Left ventricle myocardium superior (tissue), 1 donor: ENCODE data around the gene ABLIM1. TPM values are rescaled to one million over a fixed set of nuclear protein-coding genes. Genes with fewer than 3 reads are reported as not detected.

Experiments
- ATAC-seq: fragments of 200-7000 bp; cut with Tn5 transposase; one replicate; pipeline ENCODE4 v1.9.1; 2020; ENCODE audit warnings: mild to moderate bottlenecking, moderate library complexity
- DNase-seq: peaks from one replicate; pipeline ENCODE4 v3.0.0-alpha.2; 2020
- intact Hi-C: fragments of 100-400 bp; cut with micrococcal nuclease; formaldehyde crosslinking; loops from one replicate; pipeline ENCODE4 v1.11.0; 2022
- total RNA-seq: library from RNA; stranded (reverse); fragmentation: NEBNext Ultra II Directional; extraction: Animal tissue kit (Norgen Biotek cat#: 25700); gene quantifications from one replicate; pipeline ENCODE4 v1.2.1, GENCODE V29; 2021
- donor health status: DM: no; HTN: yes; CAD: no; lungs with severe emphysema.

The ABLIM1 gene
- total RNA-seq, 1 donor from 2014 or later = 808 TPM

DNA sequence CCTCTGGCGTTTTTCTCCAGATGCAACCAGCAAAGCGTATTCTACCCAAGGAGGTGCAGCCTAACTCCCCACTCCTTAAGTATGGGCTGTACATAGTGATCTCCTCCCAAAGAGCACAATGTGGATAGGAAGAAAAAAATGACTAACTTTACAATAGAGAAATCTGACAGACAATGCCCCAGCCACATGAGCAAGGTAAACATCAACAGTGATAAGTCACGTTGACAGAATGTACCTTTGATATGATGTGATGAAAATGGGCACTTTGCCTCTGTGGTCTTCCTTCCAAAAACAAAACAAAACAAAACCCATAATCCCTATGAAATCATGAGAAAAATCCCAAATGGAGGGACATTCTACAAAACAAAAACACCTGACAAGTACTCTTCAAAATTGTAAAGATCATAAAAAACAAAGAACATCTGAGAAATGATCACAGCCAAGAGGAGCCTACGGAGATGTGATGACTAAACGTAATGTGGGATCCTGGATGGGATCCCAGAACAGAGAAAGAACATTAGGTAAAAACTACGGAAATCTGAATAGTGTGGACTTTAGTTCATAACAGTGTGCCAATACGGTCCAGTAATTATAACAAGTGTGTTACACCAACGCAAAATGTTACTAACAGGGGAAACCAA lies 50.6 kb downstream of the ABLIM1 start:
- DNase-seq = no peak
- intact Hi-C loops = no loop called here
- peak; percentile 1 for ATAC-seq

DNA sequence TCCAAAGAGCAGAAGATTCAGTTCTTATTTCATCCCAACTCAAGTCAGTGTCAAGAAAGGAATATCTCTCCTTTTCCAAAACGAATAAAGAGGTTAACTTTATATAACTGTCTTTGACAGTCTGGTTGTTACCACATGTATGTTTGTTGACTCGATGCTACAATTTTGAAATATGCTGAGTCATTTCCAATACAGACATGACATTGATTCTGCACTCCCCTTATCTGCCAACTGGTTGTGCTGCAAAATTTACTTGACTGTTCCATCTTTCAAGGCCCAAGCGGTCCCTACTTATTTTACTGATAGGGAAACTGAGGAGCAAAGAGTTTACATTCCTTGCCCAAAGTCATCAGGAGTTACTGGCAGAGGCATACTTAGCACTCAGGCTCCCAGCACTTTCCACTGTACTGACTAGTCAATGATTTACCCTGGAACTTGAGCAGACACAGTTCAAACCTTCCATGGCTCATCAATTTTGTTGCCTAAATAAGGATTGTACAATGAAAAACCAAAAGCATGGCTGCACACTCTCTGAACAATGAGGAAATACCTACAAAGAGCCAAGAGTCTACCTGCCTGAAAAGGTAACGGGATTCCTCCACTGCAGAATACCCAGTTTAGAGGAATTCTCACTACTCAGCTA lies 52.8 kb downstream of the ABLIM1 start:
- no peak for DNase-seq
- intact Hi-C loops = no loop called here
- ATAC-seq = no peak

DNA sequence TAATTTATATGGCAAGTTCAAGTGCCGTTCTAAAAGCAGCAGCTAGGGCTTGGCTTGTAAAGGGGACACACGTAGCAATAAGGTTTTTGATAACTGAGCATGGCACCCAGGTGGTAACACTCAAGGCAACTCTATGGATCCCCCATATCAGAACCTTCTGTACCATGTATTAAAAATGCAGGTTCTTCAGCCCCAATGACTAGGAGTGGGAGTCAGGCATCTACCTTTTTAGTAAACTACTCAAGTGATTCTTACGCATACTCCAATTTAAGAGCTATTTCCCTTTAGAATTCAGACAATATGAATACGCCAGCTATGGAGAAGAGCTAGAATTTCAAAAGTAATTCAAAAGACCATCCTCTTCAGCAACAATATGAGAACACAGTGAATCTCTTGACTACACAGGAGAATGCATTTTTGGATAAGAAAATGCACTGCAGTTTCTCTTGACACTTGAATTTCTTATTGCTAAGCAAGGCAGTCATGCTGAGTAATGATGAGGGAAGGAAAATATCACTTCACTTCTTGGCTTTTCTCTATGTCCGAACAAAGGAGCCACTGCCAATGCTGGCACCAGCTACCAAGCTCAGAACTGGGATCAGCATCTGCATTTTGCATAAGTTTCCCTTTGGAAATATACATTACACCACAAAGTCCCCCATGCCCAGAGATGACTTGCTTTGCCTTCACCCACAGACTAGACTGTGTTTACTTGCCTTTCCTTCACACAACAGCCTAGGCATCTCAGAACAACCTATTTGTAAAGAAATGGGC lies 53.5 kb downstream of the ABLIM1 start:
- DNase-seq = no peak
- intact Hi-C loops = no loop called here
- peak; percentile 23 for ATAC-seq

DNA sequence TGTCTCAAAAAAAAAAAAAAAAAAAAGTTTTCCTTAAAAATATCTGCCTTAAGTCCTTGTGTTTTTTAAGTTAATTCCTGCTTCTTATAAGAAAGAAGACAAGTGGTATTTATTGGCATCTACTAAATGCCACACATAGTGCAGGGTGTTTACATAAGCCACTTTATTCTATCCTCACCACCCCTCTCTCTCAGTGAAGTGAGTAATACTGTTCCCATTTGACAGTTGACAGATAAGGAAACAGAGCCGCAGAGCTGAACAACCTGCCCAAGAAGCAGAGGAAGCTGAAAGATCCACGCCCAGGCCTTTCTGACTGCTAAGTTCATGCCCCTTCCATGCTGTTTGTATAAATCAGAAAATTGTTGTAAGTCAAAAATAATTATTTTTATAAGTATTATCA lies 54.1 kb downstream of the ABLIM1 start:
- DNase-seq (no peak), ATAC-seq (peak; percentile 80)
- intact Hi-C loops = no loop called here

DNA sequence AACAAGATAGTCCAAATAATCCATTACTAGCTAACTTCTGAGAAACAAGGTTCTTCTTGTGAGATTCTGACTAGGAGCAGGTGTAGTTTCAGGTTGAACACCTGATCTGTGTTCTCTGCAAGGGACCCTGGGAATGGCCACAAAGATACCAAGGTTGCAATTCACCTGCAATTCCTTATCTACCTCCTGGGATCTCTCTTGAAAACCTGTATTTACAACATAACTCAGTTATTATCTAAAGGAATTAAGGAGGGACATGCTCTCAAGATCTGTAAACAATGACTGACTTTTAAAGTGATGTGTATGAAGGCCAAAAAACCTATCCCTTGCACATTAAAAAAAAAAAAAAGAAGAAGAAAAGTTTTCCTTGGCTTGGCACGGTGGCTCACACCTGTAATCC lies 54.8 kb downstream of the ABLIM1 start:
- no peak for ATAC-seq
- DNase-seq = no peak
- intact Hi-C loops = no loop called here

DNA sequence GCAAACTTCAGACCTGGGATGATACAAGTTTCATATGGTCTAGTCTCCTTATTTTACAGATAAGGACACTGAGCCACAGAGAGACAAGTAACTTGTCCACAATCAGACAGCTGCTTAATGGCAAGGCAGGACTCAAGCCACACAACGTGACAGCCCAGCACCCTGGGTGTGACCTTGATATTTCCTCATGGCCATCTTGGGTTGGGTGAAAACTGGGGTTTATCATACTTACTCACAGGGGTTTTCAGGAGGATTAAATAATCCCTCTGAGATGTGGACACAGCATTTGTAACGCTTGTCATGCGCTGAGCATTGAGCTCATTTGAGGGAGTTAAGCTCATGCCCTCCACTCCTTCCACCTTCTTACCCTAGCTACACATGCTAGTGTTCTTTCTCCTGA lies 58.0 kb downstream of the ABLIM1 start:
- ATAC-seq (no peak), DNase-seq (no peak)
- intact Hi-C loops = no loop called here

DNA sequence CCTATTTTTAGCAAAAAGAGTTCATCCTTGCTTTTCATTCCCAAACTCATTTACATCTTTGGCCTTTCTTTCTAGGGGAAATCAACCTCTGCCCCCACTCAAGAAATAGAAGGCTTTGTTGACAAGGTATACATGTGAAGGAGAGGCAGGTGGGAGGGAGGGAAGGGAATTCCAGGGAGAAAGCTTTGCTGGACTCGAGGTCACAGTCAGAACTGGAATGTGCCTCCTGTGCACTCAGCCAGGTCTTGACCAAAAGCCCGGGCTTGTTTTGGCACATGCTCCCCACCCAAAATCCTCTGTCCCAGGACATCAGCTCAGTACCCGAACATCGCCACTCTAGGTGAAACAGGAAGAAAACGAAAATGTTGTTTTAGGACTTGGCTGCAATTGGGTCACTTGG lies 61.3 kb downstream of the ABLIM1 start:
- ATAC-seq (no peak), DNase-seq (no peak)
- intact Hi-C loops = no loop called here

DNA sequence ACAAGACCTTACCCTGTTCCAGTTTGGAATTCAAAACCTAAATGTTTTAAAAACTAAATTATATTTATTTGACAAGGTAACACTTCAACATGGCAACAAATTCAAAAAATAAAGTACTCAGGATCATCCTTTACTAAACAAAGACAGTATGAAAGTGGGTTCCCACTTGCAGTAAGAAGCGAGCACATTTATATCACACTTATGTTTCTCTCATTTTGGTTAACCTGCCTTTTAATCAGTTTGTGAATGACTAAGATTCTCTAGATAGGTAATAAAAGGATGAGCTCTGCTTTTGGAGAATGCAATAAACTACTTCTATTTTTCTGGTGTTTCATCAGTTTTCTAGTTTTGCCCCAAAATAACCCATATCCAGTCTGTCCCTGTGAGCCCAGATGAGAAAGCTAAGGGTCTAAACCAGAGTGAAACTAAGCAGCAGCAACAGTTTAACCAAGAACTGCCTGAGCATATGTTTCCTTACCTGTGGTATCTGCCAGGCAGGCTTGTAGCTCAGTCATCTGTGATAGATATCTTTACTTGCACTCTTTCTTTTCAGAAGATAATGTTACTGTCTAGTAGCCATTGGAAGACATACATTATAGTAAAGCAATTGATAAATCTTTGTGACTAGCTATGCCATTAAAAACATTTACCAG lies 64.1 kb downstream of the ABLIM1 start:
- DNase-seq (no peak), ATAC-seq (no peak)
- intact Hi-C loops = no loop called here

DNA sequence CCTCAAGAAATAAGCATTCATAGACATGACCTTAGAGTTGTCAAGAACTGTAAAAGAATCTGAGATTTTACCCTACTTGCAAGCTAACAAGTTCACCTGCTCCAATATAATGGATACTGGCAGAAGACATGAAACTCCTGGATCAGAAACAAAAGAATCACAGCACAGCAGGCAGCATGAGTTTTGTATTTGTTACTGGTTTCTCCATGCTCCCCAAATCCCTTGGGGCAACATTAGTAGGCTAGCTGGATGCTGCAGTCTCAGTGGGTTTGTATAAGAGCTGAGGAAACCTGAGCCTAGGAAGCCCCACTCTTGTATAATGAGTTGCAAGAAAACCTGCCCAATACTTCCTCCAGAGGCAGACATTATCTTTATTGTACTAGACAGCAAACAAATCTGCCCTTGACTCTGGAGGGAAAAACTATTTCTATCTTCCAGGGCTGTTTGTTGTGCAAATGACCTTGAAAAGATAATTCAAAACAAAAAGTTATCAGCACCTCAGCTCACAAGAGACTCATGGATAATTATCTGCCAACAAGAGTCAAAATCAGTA lies 64.8 kb downstream of the ABLIM1 start:
- DNase-seq (no peak), ATAC-seq (peak; percentile 19)
- intact Hi-C loops = no loop called here

DNA sequence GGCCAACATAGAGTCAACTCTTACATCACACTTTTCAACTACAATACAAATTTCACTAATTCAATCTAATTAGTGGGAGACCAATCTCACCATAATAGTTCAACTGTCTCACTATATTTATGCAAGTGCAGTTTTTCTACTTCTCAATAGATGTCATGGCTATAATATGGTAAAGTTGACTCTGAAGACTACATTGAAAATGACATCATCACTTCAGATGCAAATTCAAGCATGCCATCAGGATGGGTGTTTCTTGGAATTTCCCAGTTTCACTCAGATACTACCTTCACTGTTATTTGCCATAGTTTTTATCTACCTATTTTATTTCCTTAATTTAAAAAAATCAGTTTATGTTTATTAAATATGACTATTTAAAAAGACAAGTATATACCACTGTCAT lies 67.1 kb downstream of the ABLIM1 start:
- intact Hi-C loops = no loop called here
- no peak for DNase-seq
- ATAC-seq = no peak

DNA sequence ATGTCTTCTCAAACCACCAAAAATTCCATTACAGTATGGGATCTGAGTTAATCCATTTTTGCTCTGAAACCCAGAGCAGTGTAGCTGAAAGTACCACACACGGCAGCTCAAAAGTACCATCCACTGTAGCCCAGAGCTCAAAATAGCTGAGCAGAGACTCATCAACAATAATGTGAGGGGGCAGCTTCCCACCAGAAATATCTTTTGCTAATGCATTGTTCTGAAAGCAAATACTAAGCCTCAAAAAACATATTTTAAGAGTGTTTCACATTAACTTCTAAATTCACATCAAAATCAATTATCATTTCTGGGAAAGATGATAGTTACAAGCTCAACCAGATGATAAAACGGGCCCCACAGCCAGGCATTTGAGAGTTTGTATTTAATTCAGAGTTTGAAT lies 73.7 kb downstream of the ABLIM1 start:
- DNase-seq (no peak), ATAC-seq (peak; percentile 23)
- intact Hi-C loops = no loop called here

DNA sequence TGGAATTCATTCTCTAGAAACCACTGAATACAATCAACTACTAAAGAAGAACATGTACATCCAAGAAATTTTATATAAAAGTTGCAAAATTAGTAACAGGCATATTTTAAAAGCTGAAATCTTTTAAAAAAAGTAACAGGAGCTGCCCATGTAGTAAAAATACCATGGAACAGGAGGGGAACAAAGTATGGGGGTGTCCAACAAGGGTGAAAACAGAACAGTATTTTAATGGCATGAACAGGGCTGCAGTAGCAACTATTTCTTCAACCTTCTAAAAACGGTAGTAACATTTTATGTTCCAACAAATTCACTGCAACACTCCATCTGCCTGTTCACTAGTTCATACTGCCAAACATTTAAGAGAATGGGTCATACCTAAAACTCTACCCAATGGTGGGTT lies 77.0 kb downstream of the ABLIM1 start:
- ATAC-seq = no peak
- intact Hi-C loops = no loop called here

DNA sequence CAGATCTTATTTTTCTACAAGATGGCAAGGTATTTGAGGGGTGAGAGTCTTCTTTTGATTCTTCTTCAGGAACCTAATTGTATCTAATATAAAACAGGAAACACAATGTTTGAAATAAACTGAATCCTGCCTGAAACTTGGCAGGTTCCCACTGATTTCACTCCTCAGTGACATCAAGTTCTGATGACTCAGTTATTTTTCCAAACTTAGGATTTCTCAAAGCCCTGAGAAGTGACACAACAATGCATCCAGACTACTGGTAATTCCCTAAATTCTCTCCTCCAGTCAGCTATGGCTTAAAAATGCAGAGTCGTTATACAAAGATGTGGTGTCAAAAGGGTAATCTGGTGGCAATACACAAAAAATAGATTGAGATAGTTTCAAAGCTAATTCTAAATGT lies 80.9 kb downstream of the ABLIM1 start:
- ATAC-seq (peak; percentile 7), DNase-seq (no peak)
- intact Hi-C loops = no loop called here

More for the DNA sequence above, 77.0 kb downstream of the ABLIM1 start:
- DNase-seq = no peak

DNA sequence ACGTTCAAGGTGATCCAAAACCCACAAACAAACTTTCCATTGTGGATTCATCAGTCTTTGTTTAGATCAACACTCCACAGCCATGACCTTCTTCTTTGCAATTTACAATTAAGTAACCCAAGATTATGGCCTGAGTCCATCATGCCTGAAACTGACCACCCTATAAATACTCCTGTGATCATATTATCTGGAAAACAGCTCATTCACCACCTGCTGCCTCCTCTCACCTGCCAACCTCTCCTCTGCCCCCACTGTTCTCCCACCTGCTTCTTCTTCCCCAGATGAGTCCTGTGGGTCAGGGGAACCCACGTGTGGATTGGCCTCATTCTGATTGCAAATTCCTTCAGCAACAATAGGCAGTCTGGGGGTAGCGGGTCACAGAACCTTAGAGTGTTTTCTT lies 81.4 kb downstream of the ABLIM1 start:
- intact Hi-C loops = no loop called here
- ATAC-seq = peak; percentile 5
- DNase-seq = no peak

DNA sequence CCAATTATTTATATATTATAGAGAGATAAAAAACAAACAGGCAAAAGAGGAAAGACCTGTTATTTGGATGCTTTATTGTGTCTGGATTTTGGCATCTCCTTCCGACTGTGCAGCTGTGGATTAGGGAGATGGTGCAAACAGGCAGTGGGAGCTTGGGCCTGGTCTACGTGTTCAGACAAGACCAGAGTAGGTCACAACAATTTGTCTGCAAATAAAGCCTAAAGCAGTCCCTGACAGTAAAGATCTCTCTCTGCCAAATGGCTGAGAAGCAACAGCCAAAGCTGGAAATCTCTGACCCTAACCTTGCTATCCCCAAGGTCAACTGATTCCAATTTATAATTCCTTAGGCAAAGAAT lies 82.0 kb downstream of the ABLIM1 start:
- peak; percentile 27 for ATAC-seq
- intact Hi-C loops = no loop called here
- no peak for DNase-seq

DNA sequence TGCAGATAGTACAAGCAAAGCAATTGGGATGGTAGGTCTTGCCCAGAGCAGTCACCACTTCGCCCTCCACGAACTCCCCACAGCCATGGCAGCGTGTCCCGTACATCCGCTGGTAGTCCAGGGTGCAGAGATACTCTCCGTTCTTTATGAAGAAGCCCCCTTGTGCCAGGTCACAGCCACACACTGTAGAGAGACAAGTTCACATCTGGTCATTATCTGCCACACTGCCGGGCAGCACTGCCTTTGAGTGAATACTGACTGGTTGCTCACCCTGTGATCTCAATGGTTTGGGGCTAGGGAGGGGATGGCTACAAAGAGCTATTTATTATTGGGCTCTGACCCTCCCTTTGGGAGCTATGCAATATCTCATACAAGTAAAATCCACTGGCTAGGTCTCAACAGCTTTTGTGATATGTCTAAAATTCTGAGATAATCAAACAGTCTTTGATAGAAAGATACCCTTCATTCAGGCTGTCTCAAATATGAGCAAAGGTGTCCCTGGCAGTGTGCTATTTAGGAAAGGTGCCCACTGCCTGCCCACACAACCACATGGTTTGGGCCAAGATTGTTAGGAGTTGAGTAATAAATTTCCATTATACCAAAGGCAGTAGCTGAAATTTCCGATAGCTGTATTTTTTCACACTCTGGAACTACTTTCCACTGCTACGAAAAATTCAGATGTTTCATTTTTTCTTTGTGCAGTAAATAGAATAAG lies 82.5 kb downstream of the ABLIM1 start:
- intact Hi-C loops = no loop called here
- ATAC-seq = peak; percentile 41
- no peak for DNase-seq

DNA sequence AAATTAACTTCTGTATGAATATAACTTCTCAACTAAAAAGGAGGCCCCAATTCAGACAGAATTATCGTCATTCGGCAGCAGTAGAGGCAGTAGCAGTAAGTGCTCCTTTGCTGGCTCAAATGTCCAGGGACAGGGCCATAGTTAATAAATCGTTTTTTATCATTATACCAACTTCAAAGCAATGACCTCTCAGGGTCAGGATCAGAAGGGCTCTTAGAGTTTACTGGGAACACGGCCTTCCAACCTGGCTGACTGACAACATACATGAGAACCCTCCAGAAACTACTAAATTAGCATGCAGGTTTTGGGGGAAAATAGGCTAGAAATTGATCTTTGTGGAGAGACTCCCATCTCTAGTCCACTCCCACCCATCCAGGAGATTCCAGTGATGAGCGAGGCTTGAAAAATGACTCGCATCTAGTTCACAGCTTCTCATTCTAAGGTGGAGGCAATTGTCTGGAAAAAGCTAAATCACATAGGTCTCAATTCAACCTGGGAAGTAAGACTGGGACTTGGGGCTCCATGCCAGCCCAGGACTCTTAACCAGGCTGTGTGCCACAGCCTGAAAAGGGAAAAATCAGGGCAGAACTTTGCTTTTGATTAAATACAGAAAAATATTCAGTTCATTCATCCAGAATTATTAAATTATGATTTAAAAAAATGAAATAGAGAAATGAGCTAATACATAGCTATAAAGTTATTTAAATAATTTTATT lies 84.6 kb downstream of the ABLIM1 start:
- intact Hi-C loops = no loop called here
- no peak for DNase-seq
- ATAC-seq = no peak

DNA sequence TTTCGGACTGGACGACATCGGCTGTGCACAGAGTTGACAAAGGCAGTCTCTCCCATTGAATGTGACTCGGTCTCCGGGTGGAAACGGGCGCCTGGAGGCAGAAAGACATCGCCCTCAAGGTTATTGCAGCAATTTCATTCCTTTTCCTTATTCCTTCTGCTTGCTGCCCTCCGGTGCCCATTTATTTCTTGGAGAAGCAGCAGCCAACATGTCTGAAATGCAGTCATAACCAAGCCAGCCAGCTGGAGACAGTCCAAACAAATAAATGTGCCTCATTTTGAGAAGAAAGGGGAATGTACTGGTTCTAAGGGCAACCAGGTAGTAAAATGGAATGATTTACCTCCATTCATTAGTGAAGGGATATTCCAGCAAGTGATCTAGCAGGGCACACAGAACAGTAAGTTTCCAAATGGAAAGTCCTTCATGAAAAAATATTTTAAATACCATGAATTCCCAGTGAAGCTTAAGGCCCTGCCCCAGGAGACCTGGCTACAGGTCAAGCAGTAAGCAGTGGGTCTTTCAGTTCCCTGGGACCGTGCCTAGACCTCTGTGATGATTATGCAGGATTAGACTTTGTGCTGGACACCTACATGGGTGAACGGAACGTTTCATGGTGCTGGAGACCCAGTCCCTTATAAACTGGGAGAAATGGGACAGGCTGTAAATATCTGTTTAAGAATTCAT lies 86.6 kb downstream of the ABLIM1 start:
- intact Hi-C loops = no loop called here
- ATAC-seq (no peak), DNase-seq (no peak)
